ENCODE data around the gene PFKP.

The PFKP gene

GRCh38 chr10:3139216-3139910 is 72.0 kb downstream of the PFKP start:
- Histone ChIP-seq H3K4me3 (ENCODE audit: low read depth, low read length) (no peak overlapping the region), H3K4me2 (ENCODE audit: low read length) (no peak overlapping the region), H3K9me3 (ENCODE audit: control insufficient read depth, low read length) (no peaks in the 10 kb centered on the region), H3K79me2 (no peaks in the 10 kb centered on the region), H3K9ac (no peak overlapping the region), H3K27ac (no peak overlapping the region), H3K4me1 (no peaks in the 10 kb centered on the region), H3K27me3 (ENCODE audit: control insufficient read depth, insufficient read depth, low read length) (no peaks in the 10 kb centered on the region), H2AFZ (no peak overlapping the region), H3K36me3 (ENCODE audit: control insufficient read depth, insufficient read depth, low read length) (no peaks in the 10 kb centered on the region)
- no peak for TF ChIP-seq CTCF (IDR thresholded peaks at IDR 0.05)

GRCh38 chr10:3140280-3140679 is 72.9 kb downstream of the PFKP start:
- Histone ChIP-seq H2AFZ (no peak overlapping the region), H3K79me2 (no peaks in the 10 kb centered on the region), H3K9me3 (ENCODE audit: control insufficient read depth, low read length) (no peaks in the 10 kb centered on the region), H3K9ac (no peak overlapping the region), H3K4me1 (no peaks in the 10 kb centered on the region), H3K4me2 (ENCODE audit: low read length) (no peak overlapping the region), H3K27ac (no peak overlapping the region), H3K27me3 (ENCODE audit: control insufficient read depth, insufficient read depth, low read length) (no peaks in the 10 kb centered on the region), H3K36me3 (ENCODE audit: control insufficient read depth, insufficient read depth, low read length) (no peaks in the 10 kb centered on the region), H3K4me3 (ENCODE audit: low read depth, low read length) (no peak overlapping the region)
- no peak for TF ChIP-seq CTCF (IDR thresholded peaks at IDR 0.05)

DNA sequence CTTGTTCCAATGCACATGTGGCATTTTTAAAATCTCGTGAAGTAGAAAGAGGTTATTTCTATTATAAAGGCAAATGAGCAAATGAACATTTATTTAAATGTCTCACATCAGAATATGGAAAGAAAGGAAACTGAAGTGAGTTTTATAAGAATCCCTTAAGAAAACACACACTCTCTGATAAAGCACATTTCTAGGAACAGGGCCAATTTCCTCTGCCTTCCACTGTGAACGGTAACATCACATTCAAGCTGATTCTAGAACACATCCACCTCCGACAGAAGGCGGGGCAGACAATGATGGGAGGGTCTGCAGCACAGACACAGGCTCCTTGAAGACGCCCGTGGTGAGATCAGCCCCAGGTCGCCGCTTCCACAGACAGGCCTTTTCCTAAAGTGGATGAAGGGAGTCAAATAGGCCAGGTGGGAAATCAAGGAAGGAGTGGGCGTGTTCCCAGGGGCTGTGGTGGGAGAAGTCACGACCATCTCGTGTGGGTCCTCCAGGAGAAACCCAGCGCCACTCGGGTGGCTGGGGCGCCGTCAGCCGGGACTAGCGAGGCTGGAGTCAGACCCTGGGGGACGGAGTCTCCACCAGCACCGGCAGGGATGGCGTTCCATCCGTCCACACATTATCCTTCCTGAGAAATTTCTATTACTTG is 74.1 kb downstream of the PFKP start:
- Histone ChIP-seq H3K9me3 (ENCODE audit: control insufficient read depth, low read length) (no peaks in the 10 kb centered on the region), H3K4me2 (ENCODE audit: low read length) (no peak overlapping the region), H3K9ac (no peak overlapping the region), H2AFZ (no peak overlapping the region), H3K27ac (no peak overlapping the region), H3K4me1 (no peaks in the 10 kb centered on the region), H3K27me3 (ENCODE audit: control insufficient read depth, insufficient read depth, low read length) (no peaks in the 10 kb centered on the region), H3K36me3 (ENCODE audit: control insufficient read depth, insufficient read depth, low read length) (no peaks in the 10 kb centered on the region), H3K79me2 (no peaks in the 10 kb centered on the region), H3K4me3 (ENCODE audit: low read depth, low read length) (no peak overlapping the region)
- no peak for TF ChIP-seq CTCF (IDR thresholded peaks at IDR 0.05)

GRCh38 chr10:3142146-3142875 is 75.0 kb downstream of the PFKP start:
- TF ChIP-seq CTCF (IDR thresholded peaks at IDR 0.05): no peak
- Histone ChIP-seq H3K4me3 (ENCODE audit: low read depth, low read length) (no peak overlapping the region), H3K79me2 (no peaks in the 10 kb centered on the region), H3K27me3 (ENCODE audit: control insufficient read depth, insufficient read depth, low read length) (no peaks in the 10 kb centered on the region), H3K27ac (no peak overlapping the region), H3K4me1 (no peaks in the 10 kb centered on the region), H3K9ac (no peak overlapping the region), H3K4me2 (ENCODE audit: low read length) (no peak overlapping the region), H2AFZ (no peak overlapping the region), H3K9me3 (ENCODE audit: control insufficient read depth, low read length) (no peaks in the 10 kb centered on the region), H3K36me3 (ENCODE audit: control insufficient read depth, insufficient read depth, low read length) (no peaks in the 10 kb centered on the region)
